WTC11 (cell line): Measurements from ENCODE around the gene ERFL. TPM values are rescaled to one million over a fixed set of nuclear protein-coding genes. Genes with fewer than 3 reads are reported as not detected.

ENCODE experiments used
- ATAC-seq: fragments of 200-7000 bp; cut with Tn5 transposase; 2 replicates; pipeline ENCODE4 v1.10.0; 2021; ENCODE audit warnings: mild to moderate bottlenecking, moderate library complexity
- CTCF ChIA-PET: fragments of 300-600 bp; sonication (Branson Sonifier 250); formaldehyde crosslinking; loops from one replicate; lab custom pipeline; 2021; ENCODE audit warnings: antibody characterized with exemption; lab: Charles Lee
- POLR2A ChIA-PET: fragments of 350-600 bp; sonication (Branson Sonifier 250); formaldehyde crosslinking; loops from one replicate; lab custom pipeline; 2021; ENCODE audit warnings: antibody characterized with exemption; lab: Charles Lee
- DNase-seq: peaks from one replicate; pipeline ENCODE4 v3.0.0; 2021; ENCODE audit warnings: low spot score
- H3K27ac Mint-ChIP-seq: 2 replicates; pipeline ENCODE4 v1.8.0; 2021; ENCODE audit warnings: mixed read lengths
- H3K27me3 Mint-ChIP-seq: 2 replicates; pipeline ENCODE4 v1.8.0; 2021; ENCODE audit warnings: low read depth, mild to moderate bottlenecking, moderate library complexity, mixed read lengths
- H3K36me3 Mint-ChIP-seq: 2 replicates; pipeline ENCODE4 v1.8.0; 2021; ENCODE audit warnings: mixed read lengths
- H3K4me1 Mint-ChIP-seq: 2 replicates; pipeline ENCODE4 v1.8.0; 2022; ENCODE audit warnings: mixed read lengths
- H3K4me3 Mint-ChIP-seq: 2 replicates; pipeline ENCODE4 v1.8.0; 2021; ENCODE audit warnings: mild to moderate bottlenecking, moderate library complexity, mixed read lengths
- H3K9me3 Mint-ChIP-seq: 2 replicates; pipeline ENCODE4 v1.8.0; 2021; ENCODE audit warnings: mixed read lengths
- ATF2 ChIP-seq: sonication (generic); formaldehyde crosslinking; IDR thresholded peaks from 2 replicates; pipeline ENCODE4 v1.8.1; 2022; ENCODE audit warnings: low read depth, missing genetic modification reagents, borderline replicate concordance
- CREM ChIP-seq: sonication (generic); formaldehyde crosslinking; IDR thresholded peaks from 2 replicates; pipeline ENCODE4 v1.8.1; 2022; ENCODE audit warnings: mild to moderate bottlenecking, missing genetic modification reagents, moderate library complexity
- E2F5 ChIP-seq: sonication (generic); formaldehyde crosslinking; IDR thresholded peaks from 2 replicates; pipeline ENCODE4 v1.8.1; 2022; ENCODE audit warnings: mild to moderate bottlenecking, moderate library complexity, missing genetic modification reagents
- EMX1 ChIP-seq: fragments of 250-450 bp; sonication (Bioruptor Pico); IDR thresholded peaks from 2 replicates; pipeline ENCODE4 v1.8.0; 2021; ENCODE audit warnings: mild to moderate bottlenecking
- ETV6 ChIP-seq: sonication (generic); formaldehyde crosslinking; IDR thresholded peaks from 2 replicates; pipeline ENCODE4 v1.8.1; 2022; ENCODE audit warnings: mild to moderate bottlenecking, missing genetic modification reagents
- GABPB1 ChIP-seq: sonication (generic); formaldehyde crosslinking; IDR thresholded peaks from 2 replicates; pipeline ENCODE4 v1.8.1; 2023; ENCODE audit warnings: mild to moderate bottlenecking, missing genetic modification reagents
- GRHL2 ChIP-seq: fragments of 250-450 bp; sonication (Bioruptor Pico); IDR thresholded peaks from 2 replicates; pipeline ENCODE4 v1.8.0; 2022; ENCODE audit warnings: mild to moderate bottlenecking, moderate library complexity; ENCODE audit not compliant: insufficient replicate concordance, severe bottlenecking
- GTF2I ChIP-seq: fragments of 250-450 bp; sonication (Bioruptor Pico); conservative IDR thresholded peaks from 2 replicates; pipeline ENCODE4 v1.4.0; 2021; ENCODE audit warnings: mild to moderate bottlenecking
- OVOL2 ChIP-seq: fragments of 250-450 bp; sonication (Bioruptor Pico); IDR thresholded peaks from 2 replicates; pipeline ENCODE4 v1.9.0; 2021; ENCODE audit warnings: mild to moderate bottlenecking, borderline replicate concordance
- PRDM15 ChIP-seq: sonication (generic); formaldehyde crosslinking; IDR thresholded peaks from 2 replicates; pipeline ENCODE4 v1.8.0; 2022; ENCODE audit warnings: missing genetic modification reagents
- PRRX2 ChIP-seq: fragments of 250-450 bp; sonication (Bioruptor Pico); IDR thresholded peaks from 2 replicates; pipeline ENCODE4 v1.8.0; 2021; ENCODE audit warnings: mild to moderate bottlenecking
- RORB ChIP-seq: fragments of 250-450 bp; sonication (Bioruptor Pico); IDR thresholded peaks from 2 replicates; pipeline ENCODE4 v1.9.0; 2021; ENCODE audit warnings: mild to moderate bottlenecking
- SMAD3 ChIP-seq: sonication (generic); formaldehyde crosslinking; IDR thresholded peaks from 2 replicates; pipeline ENCODE4 v1.8.0; 2022; ENCODE audit warnings: missing genetic modification reagents, mild to moderate bottlenecking, borderline replicate concordance
- SMAD4 ChIP-seq: sonication (generic); formaldehyde crosslinking; IDR thresholded peaks from 2 replicates; pipeline ENCODE4 v1.8.0; 2022; ENCODE audit warnings: mild to moderate bottlenecking, missing genetic modification reagents
- STAT6 ChIP-seq: sonication (generic); formaldehyde crosslinking; conservative IDR thresholded peaks from 2 replicates; pipeline ENCODE4 v1.8.1; 2023; ENCODE audit warnings: mild to moderate bottlenecking, low read depth, missing genetic modification reagents, moderate library complexity
- TEAD1 ChIP-seq: sonication (generic); formaldehyde crosslinking; IDR thresholded peaks from 2 replicates; pipeline ENCODE4 v1.8.0; 2022; ENCODE audit warnings: mild to moderate bottlenecking, missing genetic modification reagents
- ZNF232 ChIP-seq: sonication (generic); formaldehyde crosslinking; IDR thresholded peaks from 2 replicates; pipeline ENCODE4 v1.8.0; 2022; ENCODE audit warnings: mild to moderate bottlenecking, missing genetic modification reagents
- ZNF263 ChIP-seq: sonication (generic); formaldehyde crosslinking; IDR thresholded peaks from 2 replicates; pipeline ENCODE4 v1.8.1; 2022; ENCODE audit warnings: low read depth, mild to moderate bottlenecking, moderate library complexity, missing genetic modification reagents
- ZNF396 ChIP-seq: fragments of 250-450 bp; sonication (Bioruptor Pico); IDR thresholded peaks from 2 replicates; pipeline ENCODE4 v1.8.0; 2021; ENCODE audit warnings: mild to moderate bottlenecking, moderate library complexity, borderline replicate concordance
- ZNF671 ChIP-seq: fragments of 250-450 bp; sonication (Bioruptor Pico); IDR thresholded peaks from 2 replicates; pipeline ENCODE4 v1.8.0; 2021; ENCODE audit warnings: mild to moderate bottlenecking
- total RNA-seq: library from RNA; stranded (reverse); gene quantifications from 3 replicates; pipeline ENCODE4 v1.2.3, GENCODE V29; 2021
- TF ChIP-seq, protein P1 (sequence below): sonication (generic); formaldehyde crosslinking; IDR thresholded peaks from 2 replicates; pipeline ENCODE4 v1.8.1; 2022; ENCODE audit warnings: low read depth, mild to moderate bottlenecking, moderate library complexity, missing genetic modification reagents, borderline replicate concordance
- TF ChIP-seq, protein P2 (sequence below): sonication (generic); formaldehyde crosslinking; IDR thresholded peaks from 2 replicates; pipeline ENCODE4 v1.8.0; 2022; ENCODE audit warnings: mild to moderate bottlenecking, missing genetic modification reagents
- TF ChIP-seq, protein P3 (sequence below): sonication (generic); formaldehyde crosslinking; IDR thresholded peaks from 2 replicates; pipeline ENCODE4 v1.8.1; 2023; ENCODE audit warnings: mild to moderate bottlenecking, missing genetic modification reagents, moderate library complexity

The ERFL gene
- total RNA-seq, 1 experiment from 2014 or later: 0.31 TPM

GRCh38 chr19:41895745-41896580 lies 32.3 kb downstream of the ERFL start:
- TF ChIP-seq SMAD3 (CRISPR knock-in tag) (no peak), GTF2I (no peak), E2F5 (CRISPR knock-in tag) (no peak), ZNF263 (CRISPR knock-in tag) (no peak), TEAD1 (CRISPR knock-in tag) (no peak), GRHL2 (CRISPR knock-in tag) (no peak), ATF2 (CRISPR knock-in tag) (no peak), ZNF396 (CRISPR knock-in tag) (no peak), SMAD4 (CRISPR knock-in tag) (no peak), EMX1 (CRISPR knock-in tag) (no peak), CREM (CRISPR knock-in tag) (no peak), ZNF232 (CRISPR knock-in tag) (no peak), RORB (no peak), ZNF671 (no peak), ETV6 (CRISPR knock-in tag) (no peak), PRRX2 (no peak)
- TF ChIP-seq, protein P1, sequence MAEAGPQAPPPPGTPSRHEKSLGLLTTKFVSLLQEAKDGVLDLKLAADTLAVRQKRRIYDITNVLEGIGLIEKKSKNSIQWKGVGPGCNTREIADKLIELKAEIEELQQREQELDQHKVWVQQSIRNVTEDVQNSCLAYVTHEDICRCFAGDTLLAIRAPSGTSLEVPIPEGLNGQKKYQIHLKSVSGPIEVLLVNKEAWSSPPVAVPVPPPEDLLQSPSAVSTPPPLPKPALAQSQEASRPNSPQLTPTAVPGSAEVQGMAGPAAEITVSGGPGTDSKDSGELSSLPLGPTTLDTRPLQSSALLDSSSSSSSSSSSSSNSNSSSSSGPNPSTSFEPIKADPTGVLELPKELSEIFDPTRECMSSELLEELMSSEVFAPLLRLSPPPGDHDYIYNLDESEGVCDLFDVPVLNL (CRISPR knock-in tag): no peak
- TF ChIP-seq, protein P2, sequence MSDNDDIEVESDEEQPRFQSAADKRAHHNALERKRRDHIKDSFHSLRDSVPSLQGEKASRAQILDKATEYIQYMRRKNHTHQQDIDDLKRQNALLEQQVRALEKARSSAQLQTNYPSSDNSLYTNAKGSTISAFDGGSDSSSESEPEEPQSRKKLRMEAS: no peak
- TF ChIP-seq, protein P3, sequence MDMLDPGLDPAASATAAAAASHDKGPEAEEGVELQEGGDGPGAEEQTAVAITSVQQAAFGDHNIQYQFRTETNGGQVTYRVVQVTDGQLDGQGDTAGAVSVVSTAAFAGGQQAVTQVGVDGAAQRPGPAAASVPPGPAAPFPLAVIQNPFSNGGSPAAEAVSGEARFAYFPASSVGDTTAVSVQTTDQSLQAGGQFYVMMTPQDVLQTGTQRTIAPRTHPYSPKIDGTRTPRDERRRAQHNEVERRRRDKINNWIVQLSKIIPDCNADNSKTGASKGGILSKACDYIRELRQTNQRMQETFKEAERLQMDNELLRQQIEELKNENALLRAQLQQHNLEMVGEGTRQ (CRISPR knock-in tag): no peak
- H3K36me3 Mint-ChIP-seq: peaks cover 16% of the 10 kb centered on the region
- H3K4me3 Mint-ChIP-seq: no peak overlapping the region
- peak overlapping the region; percentile 19 for H3K27ac Mint-ChIP-seq
- ATAC-seq (peak; percentile 69), DNase-seq (no peak)
- CTCF ChIA-PET: interaction anchor here (1.0 to 1.6 kb wide), 6 partner anchors 8 to 34 kb away, joined by 3 to 7 read pairs (median 4); no protein-coding TSS in a partner anchor
- peaks cover 3% of the 10 kb centered on the region for H3K4me1 Mint-ChIP-seq
- no peaks in the 10 kb centered on the region for H3K27me3 Mint-ChIP-seq
- H3K9me3 Mint-ChIP-seq: no peaks in the 10 kb centered on the region
- POLR2A ChIA-PET: no interaction called here

DNA sequence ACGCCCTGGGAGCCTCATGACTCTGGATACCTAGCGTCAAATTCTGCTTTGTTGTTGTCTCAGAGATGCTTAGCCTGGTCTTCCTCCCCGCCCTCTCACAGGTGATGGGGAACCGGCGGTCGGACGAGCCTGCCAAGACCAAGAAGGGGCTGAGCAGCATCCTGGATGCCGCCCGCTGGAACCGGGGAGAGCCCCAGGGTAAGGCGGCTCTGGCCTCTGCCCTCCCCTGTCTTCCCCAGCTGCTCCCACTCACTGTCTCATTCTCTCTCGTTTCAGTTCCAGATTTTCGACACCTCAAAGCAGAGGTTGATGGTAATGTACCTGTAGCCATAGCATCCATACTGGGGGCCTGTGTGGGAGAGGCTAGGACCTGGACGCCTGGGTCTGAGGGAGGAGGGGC lies 33.9 kb downstream of the ERFL start:
- H3K9me3 Mint-ChIP-seq: no peaks in the 10 kb centered on the region
- no peaks in the 10 kb centered on the region for H3K27me3 Mint-ChIP-seq
- ATAC-seq (no peak), DNase-seq (no peak)
- H3K4me3 Mint-ChIP-seq: no peak overlapping the region
- H3K27ac Mint-ChIP-seq: no peak overlapping the region
- TF ChIP-seq STAT6 (CRISPR knock-in tag): no peak
- TF ChIP-seq OVOL2: no peak
- no peak for TF ChIP-seq GABPB1 (CRISPR knock-in tag)
- TF ChIP-seq PRDM15 (CRISPR knock-in tag): no peak
- TF ChIP-seq, protein P1 (CRISPR knock-in tag): no peak
- ChIA-PET CTCF (no interaction called here), POLR2A (no interaction called here)
- peaks cover 16% of the 10 kb centered on the region for H3K36me3 Mint-ChIP-seq
- H3K4me1 Mint-ChIP-seq: peaks cover 3% of the 10 kb centered on the region
